Activated CD4-positive, alpha-beta T cell treated with anti-CD3 and anti-CD28 coated beads, Interleukin-10, Interleukin-2, amounts not matched to agents 100 ng/mL and 50 ng/mL, durations not matched to agents 16 hours and 8 hours (primary cell): ENCODE data around the gene NPPA.
A peak's percentile ranks its signal among the peaks of the same experiment; 100 is the strongest.
"Not testable (repeated sequence)": the region's sequence is repeated elsewhere in the genome, so short reads cannot be mapped to it uniquely, and the experiment has no call there.

Experiments used
- DNase-seq: peaks from one replicate; pipeline ENCODE4 v3.0.0-alpha.2; 2020

The NPPA gene

GRCh38 chr1:11805422-11806306 is 41.9 kb downstream of the NPPA start, which contains the start of the genes CLCN6 and MTHFR:
TSS of gene CLCN6 (plus strand) at chr1:11806191. CDS start at chr1:11806263, 72 bp downstream.
TSS of gene MTHFR (minus strand) at chr1:11805964. CDS start at chr1:11803116, 2,848 bp downstream.
- DNase-seq = peak; percentile 100

GRCh38 chr1:11804666-11805421 is 42.7 kb downstream of the NPPA start:
- peak; percentile 20 for DNase-seq

DNA sequence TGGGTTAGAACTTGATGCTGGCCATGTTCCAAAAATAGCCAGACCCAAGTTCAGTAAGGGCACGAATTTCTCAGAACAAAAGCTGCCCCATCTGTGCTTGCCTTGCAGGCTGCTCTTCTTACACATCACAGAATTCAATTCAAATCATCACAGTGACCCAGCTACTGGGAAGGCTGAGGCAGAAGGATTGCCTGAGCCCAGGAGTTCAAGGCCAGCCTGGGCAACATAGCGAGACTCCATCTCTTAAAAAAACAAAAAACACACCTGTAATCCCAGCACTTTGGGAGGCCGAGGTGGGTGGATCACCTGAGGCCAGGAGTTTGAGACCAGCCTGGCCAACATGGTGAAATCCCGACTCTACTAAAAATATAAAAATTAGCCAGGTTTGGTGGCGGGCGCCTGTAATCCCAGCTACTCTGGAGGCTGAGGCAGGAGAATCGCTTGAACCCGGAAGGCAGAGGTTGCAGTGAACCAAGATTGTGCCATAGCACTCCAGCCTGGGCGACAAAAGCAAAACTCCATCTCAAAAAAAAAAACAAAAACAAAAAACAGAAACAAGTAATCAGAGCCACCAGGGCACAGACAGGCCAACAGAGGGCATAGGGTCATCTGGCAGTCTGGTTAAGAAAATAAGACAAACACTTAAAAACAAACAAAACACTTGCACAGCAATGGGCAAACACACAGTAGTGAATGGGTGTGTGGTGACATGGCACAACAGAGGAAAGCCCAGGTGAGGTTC is 43.5 kb downstream of the NPPA start:
- DNase-seq = not testable (repeated sequence)

DNA sequence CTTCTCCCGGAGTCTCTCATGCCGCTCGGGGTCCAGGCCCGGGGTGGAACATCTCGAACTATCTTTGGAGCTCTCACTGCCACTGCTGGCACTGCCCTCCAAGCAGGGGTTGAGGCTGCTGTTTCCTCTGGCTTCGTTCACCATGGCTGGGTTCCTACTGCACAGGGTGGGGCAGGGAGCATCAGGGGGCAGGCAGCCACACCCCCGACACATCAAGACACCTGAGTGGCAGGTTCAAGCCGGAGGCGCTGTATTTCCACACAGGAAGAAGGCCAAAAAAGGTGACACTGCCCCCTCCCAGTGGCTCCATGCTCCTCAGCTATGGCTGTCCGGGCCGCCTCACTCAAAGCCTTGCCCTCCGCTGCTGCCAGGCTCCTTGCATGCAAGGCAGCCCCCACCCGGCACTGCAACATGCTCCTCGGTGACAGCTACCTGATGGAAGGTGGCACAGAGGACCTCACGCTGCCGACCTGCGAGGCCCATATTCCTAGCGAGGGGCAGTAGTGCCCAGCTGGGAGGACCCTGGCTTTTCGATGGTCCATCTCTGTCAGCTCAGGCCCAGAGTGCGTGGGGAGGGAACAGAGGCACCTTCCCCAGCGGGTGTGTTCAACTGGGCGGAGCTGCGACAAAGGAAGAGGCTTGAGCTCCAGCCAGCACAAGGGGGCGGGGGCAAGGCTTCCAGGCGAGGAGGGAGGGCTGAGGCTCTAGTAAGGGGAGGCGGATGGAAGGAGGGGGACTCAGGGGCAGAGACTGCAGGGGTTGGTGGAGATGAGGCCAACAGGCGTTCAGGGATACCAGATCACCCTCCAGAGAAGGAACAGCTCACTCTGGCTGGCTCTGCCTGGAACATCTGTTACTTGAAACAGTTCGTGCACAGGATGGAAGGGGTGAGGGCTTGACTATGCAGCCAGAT is 44.4 kb downstream of the NPPA start:
- peak; percentile 83 for DNase-seq

DNA sequence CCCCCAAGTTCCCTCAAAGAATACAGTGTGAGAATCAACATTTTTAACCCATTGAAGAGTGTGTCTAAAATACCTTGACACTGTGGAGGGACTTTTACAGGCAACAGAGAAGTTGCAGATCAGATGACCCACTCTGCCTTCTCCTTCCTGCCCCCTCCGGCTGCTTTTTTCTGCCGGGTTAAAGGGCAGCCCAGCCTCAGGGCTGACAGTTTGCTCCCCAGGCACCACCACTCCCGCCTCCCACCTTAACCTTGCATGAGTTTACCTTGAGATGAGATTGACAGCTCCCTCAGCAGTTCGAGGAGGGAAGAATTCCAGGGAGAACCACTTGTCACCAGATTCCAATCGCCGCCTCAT is 45.0 kb downstream of the NPPA start:
- DNase-seq = no peak

DNA sequence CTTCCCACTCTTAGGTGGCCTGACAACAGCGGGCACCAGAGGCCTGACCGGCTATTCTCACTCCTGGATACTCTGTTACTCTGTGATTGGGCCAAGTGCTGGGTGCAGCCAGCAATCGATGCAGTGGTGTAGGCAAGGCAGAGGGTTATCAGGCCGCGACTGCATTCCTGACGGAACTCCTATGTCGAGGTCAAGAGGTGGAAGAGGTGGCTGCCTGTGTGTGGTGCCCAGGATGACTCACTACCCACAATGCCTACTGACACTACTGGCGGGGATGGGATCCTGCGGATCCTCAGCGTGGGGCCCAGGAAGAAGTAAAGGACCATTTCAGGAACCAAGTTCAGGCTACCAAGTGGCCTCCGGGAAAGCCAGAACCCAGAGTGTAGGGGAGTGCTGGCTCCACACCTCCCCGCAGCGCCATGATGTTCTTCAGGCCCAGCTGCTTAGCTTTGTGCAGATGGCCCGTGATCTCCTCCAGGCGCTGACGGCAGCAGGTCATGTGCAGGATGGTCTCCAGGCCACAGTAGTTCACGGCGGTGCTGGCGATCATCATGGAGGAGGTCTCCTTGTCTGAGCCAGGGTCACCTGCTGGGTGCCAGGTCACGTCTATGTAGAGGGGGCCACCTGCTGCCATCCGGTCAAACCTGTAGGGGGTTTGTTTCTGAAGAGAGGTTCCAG is 46.7 kb downstream of the NPPA start:
- no peak for DNase-seq

DNA sequence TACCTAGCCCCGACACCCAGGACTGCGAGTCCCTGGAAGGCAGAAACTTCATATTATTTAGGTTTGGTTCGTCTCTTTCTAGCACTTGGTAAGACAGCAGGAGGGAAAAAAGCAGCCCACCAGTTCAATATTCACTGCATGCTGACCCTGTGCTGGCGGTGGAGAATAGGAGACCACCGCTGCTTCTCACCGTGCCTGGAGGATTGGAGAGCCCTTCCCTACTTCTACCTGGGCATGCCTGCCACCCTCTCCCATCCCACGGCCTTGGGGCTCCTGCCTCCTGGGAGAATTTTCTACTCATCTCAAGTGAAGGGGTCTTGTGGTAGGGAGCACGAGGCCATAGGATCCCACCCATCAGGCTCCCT is 47.2 kb downstream of the NPPA start:
- no peak for DNase-seq

DNA sequence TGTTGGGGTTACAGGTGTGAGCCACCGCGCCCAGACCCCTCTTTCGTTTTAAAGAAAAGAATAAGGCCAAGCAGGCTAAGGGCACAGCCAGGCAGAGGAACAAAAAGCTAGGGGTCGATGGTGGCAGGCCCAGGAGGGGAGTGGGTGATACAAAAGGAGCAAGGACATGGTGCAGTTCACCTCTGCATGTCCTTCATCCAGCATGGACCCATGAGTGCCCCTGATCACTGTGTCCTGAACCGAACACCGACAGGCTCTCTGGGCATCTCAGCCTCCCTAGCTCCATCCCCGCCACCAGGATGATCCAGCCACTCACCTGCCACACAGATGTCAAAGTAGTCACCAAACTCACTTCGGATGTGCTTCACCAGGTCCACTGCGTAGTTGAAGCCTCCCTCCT is 47.7 kb downstream of the NPPA start:
- DNase-seq = no peak

GRCh38 chr1:11799099-11799498 is 48.5 kb downstream of the NPPA start:
- DNase-seq = no peak

DNA sequence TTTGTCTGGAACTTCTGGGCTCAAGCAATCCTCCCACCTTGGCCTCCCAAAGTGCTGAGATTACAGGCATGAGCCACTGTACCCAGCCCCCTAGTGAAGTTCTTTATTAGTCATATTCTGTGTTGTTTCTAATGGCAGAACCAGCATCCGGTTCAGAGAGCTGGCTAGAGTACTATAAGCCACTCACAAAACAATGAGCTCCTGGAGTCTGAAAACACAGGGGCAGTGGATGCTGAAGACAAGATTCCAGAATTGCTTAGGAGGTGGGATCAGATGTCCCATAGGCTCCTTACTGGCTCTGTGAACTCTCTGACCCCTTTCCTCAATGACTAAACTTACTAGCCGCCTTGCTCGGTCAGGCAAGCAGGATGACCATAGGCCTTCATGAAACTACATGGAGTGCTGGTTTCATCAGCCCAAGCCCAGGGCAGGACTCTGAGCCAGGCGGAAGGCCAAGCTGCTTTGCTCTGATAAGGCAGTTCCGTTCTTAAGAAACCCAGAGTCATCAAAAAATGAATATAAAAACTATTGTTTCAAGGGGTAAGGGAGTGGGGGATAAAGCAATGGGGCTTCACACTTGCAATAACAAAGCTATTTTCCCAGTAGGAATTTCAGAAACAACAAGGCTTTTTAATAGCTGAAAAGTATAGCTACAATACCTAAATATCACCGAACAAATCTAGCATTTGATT is 49.9 kb downstream of the NPPA start:
- DNase-seq = no peak

GRCh38 chr1:11796036-11796828 is 51.4 kb downstream of the NPPA start:
- no peak for DNase-seq
